Measurements from ENCODE around the gene ZMYND8. TPM values are rescaled to one million over a fixed set of nuclear protein-coding genes. Genes with fewer than 3 reads are reported as not detected.

The ZMYND8 gene
- total and polyA plus RNA-seq, 2 of the 8 experiments (the other 6 are each of a cell fraction or from before 2014, with no cell fraction given), result 50.5 to 163 TPM

DNA sequence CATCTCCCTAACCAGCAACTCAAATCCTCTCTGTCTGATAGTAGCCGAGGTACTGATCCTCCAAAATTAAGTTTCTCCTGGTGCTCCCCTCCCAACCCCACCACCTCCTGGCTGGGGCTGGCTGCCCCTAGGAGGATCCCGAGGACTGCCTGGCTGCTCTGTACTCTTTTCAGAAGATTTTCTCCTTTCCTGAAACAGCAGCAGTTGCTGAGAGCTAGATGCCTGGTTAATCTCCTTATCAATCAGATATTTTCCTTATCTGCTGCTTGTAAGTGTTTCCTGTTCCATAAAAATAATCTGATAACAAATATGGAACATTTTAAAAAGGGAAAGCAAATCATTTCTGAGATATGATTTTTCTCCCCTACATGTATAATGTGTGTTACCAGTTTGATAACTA is 52.8 kb downstream of the ZMYND8 start:
- POLR2A ChIA-PET (ENCODE audit: partially characterized antibody), result interaction anchor here (0.7 to 31.3 kb wide), 11 partner anchors 8 to 81 kb away, joined by 3 to 1191 read pairs (median 3); partner anchors contain the start of gene ZMYND8
- Histone ChIP-seq H3K36me3 (ENCODE audit: control insufficient read depth in 2 of 4, insufficient read depth in 4 of 4, low read length in 3 of 4) (peaks cover 9 to 71% (median 22%) of the 10 kb centered on the region in 4 experiments), H4K8ac (ENCODE audit: extremely low read depth, insufficient read depth, low read length) (no peak overlapping the region), H4K5ac (ENCODE audit: insufficient read length, low read depth, low read length) (no peak overlapping the region), H3K14ac (ENCODE audit: insufficient read length) (no peak overlapping the region), H3K27ac (ENCODE audit: low read depth, low read length) (no peak overlapping the region), H3K4me2 (ENCODE audit: insufficient read depth in 1 of 2, low read depth in 2 of 2, low read length in 2 of 2) (no peak overlapping the region), H4K91ac (replicated peaks; ENCODE audit: insufficient read length, low read length) (no peak overlapping the region), H2BK15ac (ENCODE audit: low read length) (no peak overlapping the region), H3K79me2 (ENCODE audit: control insufficient read depth in 1 of 2, insufficient read depth in 2 of 2, low read length in 2 of 2) (peaks cover 3 to 93% of the 10 kb centered on the region in 2 experiments), H2BK5ac (ENCODE audit: low read depth, low read length) (no peak overlapping the region), H3K27me3 (replicated peaks in 1 of 4; ENCODE audit: control insufficient read depth in 3 of 4, extremely low read depth in 1 of 4, insufficient read depth in 3 of 4, low read length in 3 of 4) (no peaks in the 10 kb centered on the region), H3K23ac (ENCODE audit: insufficient read length) (no peak overlapping the region), H3K9me3 (ENCODE audit: insufficient read depth in 2 of 2, low read depth in 1 of 2, low read length in 1 of 2) (no peaks in the 10 kb centered on the region), H3K56ac (replicated peaks; ENCODE audit: insufficient read length, low read depth, low read length) (no peak overlapping the region), H3K4ac (replicated peaks; ENCODE audit: insufficient read length, low read depth, low read length) (no peak overlapping the region), H2BK20ac (ENCODE audit: low read length) (no peak overlapping the region), H2BK12ac (ENCODE audit: low read depth, low read length) (no peak overlapping the region), H3K4me3 (ENCODE audit: extremely low read depth in 1 of 4, insufficient read depth in 2 of 4, low read depth in 3 of 4, low read length in 4 of 4) (no peak overlapping the region), H4K20me1 (replicated peaks in 1 of 2; ENCODE audit: control insufficient read depth in 1 of 2, insufficient read depth in 2 of 2, low read length in 2 of 2) (peaks cover 0 to 7% of the 10 kb centered on the region in 2 experiments), H2BK120ac (replicated peaks; ENCODE audit: low read depth, low read length) (no peak overlapping the region), H2AFZ (ENCODE audit: low read length) (no peak overlapping the region), H3K4me1 (replicated peaks in 1 of 4; ENCODE audit: control insufficient read depth in 3 of 4, insufficient read depth in 4 of 4, low read length in 3 of 4) (peaks cover 5 to 15% (median 10%) of the 10 kb centered on the region in 4 experiments), H3K23me2 (ENCODE audit: low read depth, low read length) (no peaks in the 10 kb centered on the region), H3K18ac (ENCODE audit: extremely low read depth, low read length) (no peak overlapping the region), H3K9ac (replicated peaks in 1 of 4; ENCODE audit: extremely low read depth in 1 of 4, low read depth in 3 of 4, low read length in 3 of 4) (no peak overlapping the region), H3K79me1 (ENCODE audit: low read depth, low read length) (peaks cover 7% of the 10 kb centered on the region), H2AK5ac (ENCODE audit: low read depth, low read length) (no peak overlapping the region)
- 76% methylated on average over 2 of the region's 2 CpGs; no CpG with 5 or more reads in 1 of the 2 experiments for WGBS, 2 experiments (ENCODE audit: extremely low coverage in 1 of 2, insufficient coverage in 1 of 2, insufficient read length in 1 of 2, insufficient replicate concordance in 2 of 2, low coverage in 1 of 2, low lambda C conversion rate in 2 of 2, missing lambda C conversion rate in 1 of 2)
- DNase-seq (ENCODE audit: low read depth in 1 of 2, low spot score in 2 of 2) (no peak), FAIRE-seq (no peak)
- CTCF ChIA-PET (ENCODE audit: partially characterized antibody), result interaction anchor here (0.8 to 2.9 kb wide), 8 partner anchors 8 to 80 kb away, joined by 3 to 14 read pairs (median 4); no protein-coding TSS in a partner anchor
- TF ChIP-seq TBP (IDR thresholded peaks at IDR 0.05; ENCODE audit: low read depth, low read length) (no peak), SRF (IDR thresholded peaks at IDR 0.05; ENCODE audit: low read depth, low read length) (no peak), NANOG (IDR thresholded peaks at IDR 0.05; ENCODE audit: insufficient read depth, low read depth, low read length, poor library complexity, severe bottlenecking) (no peak), RNF2 (IDR thresholded peaks at IDR 0.05; ENCODE audit: borderline replicate concordance, low read depth, low read length, missing control alignments, poor library complexity, severe bottlenecking) (no peak), TEAD4 (IDR thresholded peaks at IDR 0.05; ENCODE audit: low read depth, low read length) (no peak), SP4 (IDR thresholded peaks at IDR 0.05; ENCODE audit: low read length) (no peak), YY1 (IDR thresholded peaks at IDR 0.05; ENCODE audit: low read depth, low read length) (no peak), BRCA1 (IDR thresholded peaks at IDR 0.05; ENCODE audit: low read depth, low read length) (no peak), JUND (IDR thresholded peaks at IDR 0.05; ENCODE audit: low read length) (no peak), CEBPB (IDR thresholded peaks at IDR 0.05; ENCODE audit: low read depth, low read length) (no peak), TCF12 (IDR thresholded peaks at IDR 0.05; ENCODE audit: low read depth, low read length) (no peak)

All from H1 (cell line).